HepG2 (cell line): Measurements from ENCODE around the gene ARL15. TPM values are rescaled to one million over a fixed set of nuclear protein-coding genes. Genes with fewer than 3 reads are reported as not detected.

Experiments used
- ATAC-seq: fragments of 200-7000 bp; cut with Tn5 transposase; 3 replicates; pipeline ENCODE4 v1.9.1; 2020; ENCODE audit warnings: mild to moderate bottlenecking, moderate library complexity
- BruUV-seq: library from RNA; stranded (reverse); fragments of 400-500 nt; replicated peaks from 2 replicates; lab custom pipeline; 2021; lab: Mats Ljungman, UMichigan
- CTCF ChIA-PET: fragments of 300-600 bp; formaldehyde crosslinking; extraction: SDS; loops from one replicate; lab custom pipeline; 2021; ENCODE audit warnings: low total read pairs, inconsistent platforms, low intra/inter-chr PET ratio; lab: Yijun Ruan, JAX
- POLR2A ChIA-PET: fragments of 350-600 bp; sonication (Branson Sonifier 250); formaldehyde crosslinking; loops from one replicate; lab custom pipeline; 2020; ENCODE audit warnings: antibody characterized with exemption, inconsistent platforms; lab: Yijun Ruan, JAX
- DNase-seq: peaks from one replicate; pipeline ENCODE4 v3.0.0-alpha.2; 2015; ENCODE audit warnings: low spot score
- FAIRE-seq: peaks from 3 replicates; lab custom pipeline; 2011; peaks lifted over from hg19 to GRCh38; lab: Jason Lieb, UNC
- H2AFZ ChIP-seq: one replicate; pipeline ENCODE4 v1.6.1; 2011; ENCODE audit warnings: low read length, inconsistent platforms
- H3K27ac ChIP-seq: fragments of 300-600 bp; 3 replicates; pipeline ENCODE4 v1.8.0; 2011; ENCODE audit warnings: mixed run types, mild to moderate bottlenecking, mixed read lengths, low read length, inconsistent platforms; ENCODE audit not compliant: insufficient read depth; ENCODE audit errors: extremely low read length
- H3K27me3 ChIP-seq, 2 experiments: fragments of 200-600 bp in 1 of 2; 2 replicates in 1 of 2; 3 replicates in 1 of 2; pipeline versions ENCODE4 v1.6.0 to v1.8.0; 2011; ENCODE audit warnings: low read length in 2 of 2, mild to moderate bottlenecking in 2 of 2, moderate library complexity in 2 of 2, inconsistent platforms in 1 of 2; ENCODE audit not compliant: insufficient read depth in 2 of 2, control insufficient read depth in 1 of 2
- H3K36me3 ChIP-seq, 2 experiments: fragments of 200-600 bp in 1 of 2; replicated peaks in 1 of 2; 2 replicates in 1 of 2; 3 replicates in 1 of 2; pipeline versions ENCODE4 v1.5.1 to v1.8.0; 2011; ENCODE audit warnings: low read length in 2 of 2, inconsistent platforms in 1 of 2; ENCODE audit not compliant: insufficient read depth in 2 of 2, control insufficient read depth in 1 of 2
- H3K4me1 ChIP-seq: 2 replicates; pipeline ENCODE4 v1.5.1; 2012; ENCODE audit warnings: low read length, inconsistent platforms; ENCODE audit not compliant: insufficient read depth
- H3K4me2 ChIP-seq: 2 replicates; pipeline ENCODE4 v1.6.0; 2011; ENCODE audit warnings: low read depth, low read length, inconsistent platforms
- H3K4me3 ChIP-seq, 3 experiments: fragments of 200-600 bp in 1 of 3; sonication (generic), shearing (Covaris generic) in 1 of 3; replicated peaks in 1 of 3; 2 replicates each; pipeline ENCODE4 v1.5.1; 2011 to 2016; ENCODE audit warnings: low read length in 3 of 3, inconsistent platforms in 2 of 3, low read depth in 2 of 3, mild to moderate bottlenecking in 2 of 3, control low read depth in 1 of 3, mixed read lengths in 1 of 3; ENCODE audit not compliant: insufficient read depth in 1 of 3
- H3K79me2 ChIP-seq: one replicate; pipeline ENCODE4 v1.6.1; 2011; ENCODE audit warnings: low read length, inconsistent platforms; ENCODE audit not compliant: insufficient read depth
- H3K9ac ChIP-seq: 2 replicates; pipeline ENCODE4 v1.6.0; 2011; ENCODE audit warnings: mild to moderate bottlenecking, low read depth, low read length, inconsistent platforms; ENCODE audit not compliant: insufficient read depth
- H3K9me3 ChIP-seq: 2 replicates; pipeline ENCODE4 v1.5.1; 2012; ENCODE audit warnings: mild to moderate bottlenecking, low read length
- H4K20me1 ChIP-seq: 2 replicates; pipeline ENCODE4 v1.6.0; 2011; ENCODE audit warnings: inconsistent platforms, mild to moderate bottlenecking, low read length, moderate library complexity; ENCODE audit not compliant: insufficient read depth
- ATF1 ChIP-seq: IDR thresholded peaks from 2 replicates; pipeline ENCODE4 v1.6.1; 2016; ENCODE audit warnings: mild to moderate bottlenecking, control low read depth
- GABPB1 ChIP-seq: IDR thresholded peaks from 2 replicates; pipeline ENCODE4 v1.6.1; 2016; ENCODE audit warnings: mild to moderate bottlenecking, missing genetic modification reagents, moderate library complexity, missing compliant biosample characterization
- MEIS2 ChIP-seq: sonication (generic); formaldehyde crosslinking; IDR thresholded peaks from 2 replicates; pipeline ENCODE4 v1.9.0; 2021; ENCODE audit warnings: mild to moderate bottlenecking, missing genetic modification reagents
- MTF1 ChIP-seq: sonication (generic); formaldehyde crosslinking; IDR thresholded peaks from 2 replicates; pipeline ENCODE4 v1.5.0; 2020; ENCODE audit warnings: missing genetic modification reagents
- SRF ChIP-seq: IDR thresholded peaks from 2 replicates; pipeline ENCODE4 v1.6.1; 2011; ENCODE audit warnings: mild to moderate bottlenecking, low read depth, low read length, moderate library complexity
- U2AF2 ChIP-seq: fragments of 200-400 bp; formaldehyde crosslinking; IDR thresholded peaks from 2 replicates; pipeline ENCODE4 v1.6.1; 2017; ENCODE audit warnings: low read depth, mild to moderate bottlenecking, low read length
- ZBTB3 ChIP-seq: sonication (generic); formaldehyde crosslinking; IDR thresholded peaks from 2 replicates; pipeline ENCODE4 v1.4.0; 2020; ENCODE audit warnings: low read depth, mild to moderate bottlenecking, moderate library complexity, missing genetic modification reagents, borderline replicate concordance
- ZNF253 ChIP-seq: sonication (generic); formaldehyde crosslinking; IDR thresholded peaks from 2 replicates; pipeline ENCODE4 v1.8.0; 2022; ENCODE audit warnings: mild to moderate bottlenecking, missing genetic modification reagents, borderline replicate concordance
- ZNF883 ChIP-seq: sonication (generic); formaldehyde crosslinking; IDR thresholded peaks from 2 replicates; pipeline ENCODE4 v1.5.1; 2020; ENCODE audit warnings: mild to moderate bottlenecking, missing genetic modification reagents; ENCODE audit errors: not compliant biosample characterization
- ZSCAN9 ChIP-seq: IDR thresholded peaks from 2 replicates; pipeline ENCODE4 v1.6.1; 2016; ENCODE audit warnings: borderline replicate concordance
- WGBS: methylation state at CpG from one replicate; pipeline ENCODE4 v1.1.6; 2017; ENCODE audit warnings: low lambda C conversion rate; 5-methylcytosine and 5-hydroxymethylcytosine counted together
- in situ Hi-C: cut with HindIII; loops from 2 replicates; pipeline ENCODE4 v1.10.0; 2017; ENCODE audit warnings: low pct_unique_long_range_greater_than_20kb; ENCODE audit not compliant: extremely low pct_ligation_motif_present
- intact Hi-C: fragments of 100-400 bp; cut with micrococcal nuclease; formaldehyde crosslinking; loops from one replicate; pipeline ENCODE4 v1.10.0; 2022; ENCODE audit not compliant: unreplicated experiment
- polyA plus RNA-seq, 8 experiments: library from polyadenylated mRNA; depleted of rRNA in 3 of 8; stranded (reverse) in 7 of 8; unstranded in 1 of 8; fragments of >200 nt; fragmentation: Illumina TruSeq in 4 of 8; extraction: Trizol in 4 of 8; gene quantifications; 2 replicates each; pipeline versions ENCODE4 v1.2.1 to v1.2.3, GENCODE V29; 2011 to 2016; ENCODE audit warnings: low read depth in 4 of 8, missing spikeins in 1 of 8, mixed read lengths in 1 of 8; ENCODE audit not compliant: insufficient read depth in 1 of 8
- total RNA-seq, 5 experiments: library from RNA; depleted of rRNA; stranded (reverse); fragments of >200 nt; fragmentation: Illumina TruSeq; extraction: Trizol; gene quantifications; 2 replicates each; pipeline ENCODE4 v1.2.3, GENCODE V29; 2016; ENCODE audit warnings: low read depth in 1 of 5
- TF ChIP-seq, protein P1 (sequence below): sonication (generic); formaldehyde crosslinking; IDR thresholded peaks from 2 replicates; pipeline ENCODE4 v1.8.0; 2022; ENCODE audit warnings: mild to moderate bottlenecking, missing genetic modification reagents
- TF ChIP-seq, protein P2 (sequence below): sonication (generic); formaldehyde crosslinking; conservative IDR thresholded peaks from 2 replicates; pipeline ENCODE4 v1.8.0; 2022; ENCODE audit warnings: low read depth, missing genetic modification reagents
- TF ChIP-seq, protein P3 (sequence below): sonication (generic); formaldehyde crosslinking; conservative IDR thresholded peaks from 2 replicates; pipeline ENCODE4 v1.8.0; 2022; ENCODE audit warnings: mild to moderate bottlenecking, moderate library complexity, missing genetic modification reagents
- TF ChIP-seq, protein P4 (sequence below): sonication (generic); formaldehyde crosslinking; IDR thresholded peaks from 2 replicates; pipeline ENCODE4 v1.5.1; 2020; ENCODE audit warnings: mild to moderate bottlenecking, moderate library complexity, missing genetic modification reagents

The ARL15 gene
- total and polyA plus RNA-seq, 2 of the 13 experiments (the other 11 are each of a cell fraction or from before 2014, with no cell fraction given): 2.5 to 7.7 TPM

DNA sequence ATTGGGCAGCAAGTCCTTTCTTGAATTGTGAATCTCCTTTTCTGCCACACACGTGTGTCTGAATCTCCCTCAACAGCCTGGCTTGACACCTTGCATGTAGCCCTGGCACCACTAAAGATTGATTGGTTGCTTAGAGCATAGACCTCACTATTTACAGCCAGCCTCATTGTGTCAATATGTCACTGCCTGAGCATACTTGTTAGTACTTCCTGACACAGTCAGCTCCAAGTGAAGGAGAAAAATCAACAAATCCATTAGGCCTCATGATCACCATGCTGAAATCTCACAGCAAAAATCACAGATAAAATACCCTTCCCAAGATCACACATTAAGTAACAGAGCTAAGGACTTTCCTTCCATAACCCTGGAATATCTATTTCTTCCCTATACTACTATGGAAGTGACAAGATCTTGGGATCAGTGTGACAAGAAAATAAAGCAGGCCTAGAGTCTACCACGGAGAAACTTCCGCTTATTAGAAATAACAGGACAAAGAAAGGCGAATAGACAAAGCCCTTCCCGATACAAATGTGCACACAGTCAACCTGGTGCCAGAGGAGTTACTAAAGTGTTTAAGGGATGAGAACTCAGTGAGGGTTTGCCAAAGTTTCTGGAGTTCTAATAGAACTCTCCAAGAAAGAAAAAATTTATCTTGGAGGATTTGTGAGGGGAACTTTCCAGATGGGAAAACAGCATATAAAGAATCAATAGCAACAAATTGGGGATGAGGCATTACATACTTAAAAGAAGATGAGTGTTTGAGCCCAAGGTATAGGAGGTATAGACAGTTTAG, 5.6 kb upstream of the ARL15 start (continued):
- TF ChIP-seq, protein P1, sequence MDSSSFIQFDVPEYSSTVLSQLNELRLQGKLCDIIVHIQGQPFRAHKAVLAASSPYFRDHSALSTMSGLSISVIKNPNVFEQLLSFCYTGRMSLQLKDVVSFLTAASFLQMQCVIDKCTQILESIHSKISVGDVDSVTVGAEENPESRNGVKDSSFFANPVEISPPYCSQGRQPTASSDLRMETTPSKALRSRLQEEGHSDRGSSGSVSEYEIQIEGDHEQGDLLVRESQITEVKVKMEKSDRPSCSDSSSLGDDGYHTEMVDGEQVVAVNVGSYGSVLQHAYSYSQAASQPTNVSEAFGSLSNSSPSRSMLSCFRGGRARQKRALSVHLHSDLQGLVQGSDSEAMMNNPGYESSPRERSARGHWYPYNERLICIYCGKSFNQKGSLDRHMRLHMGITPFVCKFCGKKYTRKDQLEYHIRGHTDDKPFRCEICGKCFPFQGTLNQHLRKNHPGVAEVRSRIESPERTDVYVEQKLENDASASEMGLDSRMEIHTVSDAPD (CRISPR knock-in tag): no peak
- TF ChIP-seq ZSCAN9: no peak
- TF ChIP-seq ZBTB3 (CRISPR knock-in tag): no peak
- TF ChIP-seq, all 625 proteins: peak for 11

DNA sequence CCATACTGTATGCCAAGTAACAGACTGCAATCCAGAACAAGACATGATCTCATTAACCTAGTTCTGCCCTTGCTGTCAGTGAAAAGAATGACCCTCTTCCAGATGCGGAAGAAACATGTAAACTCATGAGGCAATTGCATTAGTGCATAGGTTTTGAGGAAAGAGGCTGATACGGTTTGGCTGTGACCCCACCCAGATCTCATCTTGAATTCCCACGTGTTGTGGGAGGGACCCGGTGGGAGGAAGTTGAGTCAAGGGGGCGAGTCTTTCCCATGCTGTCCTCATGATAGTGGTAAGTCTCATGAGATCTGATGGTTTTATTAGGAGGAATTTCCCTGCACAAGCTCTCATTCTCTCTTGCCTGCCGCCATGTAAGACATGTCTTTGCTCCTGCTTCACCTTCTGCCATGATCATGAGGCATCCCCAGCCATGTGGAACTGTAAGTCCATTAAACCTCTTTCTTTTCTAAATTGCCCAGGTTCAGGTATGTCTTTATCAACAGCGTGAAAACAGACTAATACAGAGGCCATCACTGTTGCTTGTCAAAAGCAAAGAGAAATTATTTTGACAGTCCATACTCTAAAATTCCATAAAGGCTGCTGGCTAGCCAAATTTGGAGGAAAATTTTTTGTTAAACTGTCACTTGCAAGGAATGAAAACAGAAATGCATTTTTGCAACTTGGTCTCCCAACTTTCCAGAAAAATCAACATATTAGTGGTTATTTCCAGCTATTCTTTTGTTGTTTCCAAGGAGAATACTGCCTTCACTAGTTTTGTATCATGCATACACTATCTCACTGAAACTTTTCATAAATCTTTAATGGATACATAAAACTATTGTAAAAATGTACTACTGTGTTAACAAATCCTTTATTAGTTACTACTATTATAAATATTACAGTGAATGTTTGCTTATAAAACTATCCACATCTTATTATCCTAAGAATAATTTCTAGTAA, 3.2 kb upstream of the ARL15 start:
- WGBS: 65% methylated on average over 6 of the region's 7 CpGs
- Histone ChIP-seq H3K9ac (no peak overlapping the region), H3K4me2 (no peak overlapping the region), H3K79me2 (no peaks in the 10 kb centered on the region), H3K4me1 (peaks cover 23% of the 10 kb centered on the region), H3K27me3 (no peaks in the 10 kb centered on the region; a peak in 2 of 5 replicates), H3K27ac (no peak overlapping the region), H3K4me3 (no peak overlapping the region), H2AFZ (no peak overlapping the region), H4K20me1 (no peaks in the 10 kb centered on the region), H3K36me3 (no peaks in the 10 kb centered on the region), H3K9me3 (no peaks in the 10 kb centered on the region)
- no TSS peak for BruUV-seq
- POLR2A ChIA-PET: no interaction called here
- DNase-seq (no peak), ATAC-seq (no peak), FAIRE-seq (no peak)
- CTCF ChIA-PET: no interaction called here
- in situ Hi-C loops (no loop called here), intact Hi-C loops (loop anchor here (5.0 to 10.0 kb wide), 2 partner anchors 61 to 101 kb away; no protein-coding TSS in a partner anchor)
- TF ChIP-seq, protein P2, sequence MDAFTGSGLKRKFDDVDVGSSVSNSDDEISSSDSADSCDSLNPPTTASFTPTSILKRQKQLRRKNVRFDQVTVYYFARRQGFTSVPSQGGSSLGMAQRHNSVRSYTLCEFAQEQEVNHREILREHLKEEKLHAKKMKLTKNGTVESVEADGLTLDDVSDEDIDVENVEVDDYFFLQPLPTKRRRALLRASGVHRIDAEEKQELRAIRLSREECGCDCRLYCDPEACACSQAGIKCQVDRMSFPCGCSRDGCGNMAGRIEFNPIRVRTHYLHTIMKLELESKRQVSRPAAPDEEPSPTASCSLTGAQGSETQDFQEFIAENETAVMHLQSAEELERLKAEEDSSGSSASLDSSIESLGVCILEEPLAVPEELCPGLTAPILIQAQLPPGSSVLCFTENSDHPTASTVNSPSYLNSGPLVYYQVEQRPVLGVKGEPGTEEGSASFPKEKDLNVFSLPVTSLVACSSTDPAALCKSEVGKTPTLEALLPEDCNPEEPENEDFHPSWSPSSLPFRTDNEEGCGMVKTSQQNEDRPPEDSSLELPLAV (CRISPR knock-in tag): no peak
- TF ChIP-seq SRF (no peak), ATF1 (no peak), ZNF253 (CRISPR knock-in tag) (no peak), GABPB1 (no peak), ZNF883 (CRISPR knock-in tag) (no peak), MTF1 (no peak), U2AF2 (no peak), MEIS2 (CRISPR knock-in tag) (no peak)
- TF ChIP-seq, protein P3, sequence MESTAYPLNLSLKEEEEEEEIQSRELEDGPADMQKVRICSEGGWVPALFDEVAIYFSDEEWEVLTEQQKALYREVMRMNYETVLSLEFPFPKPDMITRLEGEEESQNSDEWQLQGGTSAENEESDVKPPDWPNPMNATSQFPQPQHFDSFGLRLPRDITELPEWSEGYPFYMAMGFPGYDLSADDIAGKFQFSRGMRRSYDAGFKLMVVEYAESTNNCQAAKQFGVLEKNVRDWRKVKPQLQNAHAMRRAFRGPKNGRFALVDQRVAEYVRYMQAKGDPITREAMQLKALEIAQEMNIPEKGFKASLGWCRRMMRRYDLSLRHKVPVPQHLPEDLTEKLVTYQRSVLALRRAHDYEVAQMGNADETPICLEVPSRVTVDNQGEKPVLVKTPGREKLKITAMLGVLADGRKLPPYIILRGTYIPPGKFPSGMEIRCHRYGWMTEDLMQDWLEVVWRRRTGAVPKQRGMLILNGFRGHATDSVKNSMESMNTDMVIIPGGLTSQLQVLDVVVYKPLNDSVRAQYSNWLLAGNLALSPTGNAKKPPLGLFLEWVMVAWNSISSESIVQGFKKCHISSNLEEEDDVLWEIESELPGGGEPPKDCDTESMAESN (CRISPR knock-in tag): no peak
- TF ChIP-seq, protein P4, sequence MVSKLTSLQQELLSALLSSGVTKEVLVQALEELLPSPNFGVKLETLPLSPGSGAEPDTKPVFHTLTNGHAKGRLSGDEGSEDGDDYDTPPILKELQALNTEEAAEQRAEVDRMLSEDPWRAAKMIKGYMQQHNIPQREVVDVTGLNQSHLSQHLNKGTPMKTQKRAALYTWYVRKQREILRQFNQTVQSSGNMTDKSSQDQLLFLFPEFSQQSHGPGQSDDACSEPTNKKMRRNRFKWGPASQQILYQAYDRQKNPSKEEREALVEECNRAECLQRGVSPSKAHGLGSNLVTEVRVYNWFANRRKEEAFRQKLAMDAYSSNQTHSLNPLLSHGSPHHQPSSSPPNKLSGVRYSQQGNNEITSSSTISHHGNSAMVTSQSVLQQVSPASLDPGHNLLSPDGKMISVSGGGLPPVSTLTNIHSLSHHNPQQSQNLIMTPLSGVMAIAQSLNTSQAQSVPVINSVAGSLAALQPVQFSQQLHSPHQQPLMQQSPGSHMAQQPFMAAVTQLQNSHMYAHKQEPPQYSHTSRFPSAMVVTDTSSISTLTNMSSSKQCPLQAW: no peak
